GM21619 (cell line): ENCODE data around the gene ARPP19.
"Not testable (repeated sequence)": the region's sequence is repeated elsewhere in the genome, so short reads cannot be mapped to it uniquely, and the experiment has no call there.

ENCODE experiments used
- ATAC-seq: cut with Tn5 transposase; IDR thresholded peaks from one replicate; pipeline ENCODE4 v1.9.1; 2021; ENCODE audit not compliant: unreplicated experiment

Gene ARPP19

GRCh38 chr15:52515343-52515742 lies 53.5 kb downstream of the ARPP19 start:
- no peak for ATAC-seq

DNA sequence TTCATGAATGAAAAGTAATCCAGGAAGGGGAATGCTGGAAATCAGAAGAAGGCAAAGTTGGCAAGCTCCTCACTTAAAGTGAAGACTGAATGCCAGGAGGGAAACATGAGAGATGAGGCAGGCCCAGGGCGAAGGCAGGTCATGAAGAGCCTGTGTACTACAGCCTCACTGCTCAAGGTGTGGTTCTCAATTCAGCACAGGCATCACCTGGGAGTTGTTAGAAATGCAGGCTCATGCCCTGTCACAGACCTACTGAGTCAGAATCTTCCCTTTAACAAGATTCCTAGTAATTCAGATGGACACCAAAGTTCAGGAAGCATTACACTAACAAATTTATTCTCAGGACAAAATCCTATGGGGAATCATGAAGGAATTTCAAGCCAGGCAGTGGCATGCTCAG lies 54.3 kb downstream of the ARPP19 start:
- ATAC-seq: no peak

DNA sequence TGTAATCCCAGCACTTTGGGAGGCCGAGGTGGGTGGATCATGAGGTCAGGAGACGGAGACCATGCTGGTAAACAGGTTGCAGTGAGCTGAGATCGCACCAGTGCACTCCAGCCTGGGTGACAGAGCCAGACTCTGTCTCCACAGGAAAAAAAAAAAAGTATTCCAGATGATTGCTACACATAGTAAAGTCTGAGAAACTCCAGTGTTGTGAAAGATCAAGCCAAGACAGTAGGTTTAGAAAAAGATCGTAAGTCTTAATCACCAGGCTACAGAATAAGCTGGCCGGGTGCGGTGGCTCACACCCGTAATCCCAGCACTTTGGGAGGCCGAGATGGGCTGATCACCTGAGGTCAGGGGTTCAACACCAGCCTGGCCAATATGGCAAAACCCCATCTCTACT lies 56.0 kb downstream of the ARPP19 start:
- ATAC-seq: not testable (repeated sequence)

GRCh38 chr15:52511084-52511483 lies 57.7 kb downstream of the ARPP19 start:
- ATAC-seq: no peak

DNA sequence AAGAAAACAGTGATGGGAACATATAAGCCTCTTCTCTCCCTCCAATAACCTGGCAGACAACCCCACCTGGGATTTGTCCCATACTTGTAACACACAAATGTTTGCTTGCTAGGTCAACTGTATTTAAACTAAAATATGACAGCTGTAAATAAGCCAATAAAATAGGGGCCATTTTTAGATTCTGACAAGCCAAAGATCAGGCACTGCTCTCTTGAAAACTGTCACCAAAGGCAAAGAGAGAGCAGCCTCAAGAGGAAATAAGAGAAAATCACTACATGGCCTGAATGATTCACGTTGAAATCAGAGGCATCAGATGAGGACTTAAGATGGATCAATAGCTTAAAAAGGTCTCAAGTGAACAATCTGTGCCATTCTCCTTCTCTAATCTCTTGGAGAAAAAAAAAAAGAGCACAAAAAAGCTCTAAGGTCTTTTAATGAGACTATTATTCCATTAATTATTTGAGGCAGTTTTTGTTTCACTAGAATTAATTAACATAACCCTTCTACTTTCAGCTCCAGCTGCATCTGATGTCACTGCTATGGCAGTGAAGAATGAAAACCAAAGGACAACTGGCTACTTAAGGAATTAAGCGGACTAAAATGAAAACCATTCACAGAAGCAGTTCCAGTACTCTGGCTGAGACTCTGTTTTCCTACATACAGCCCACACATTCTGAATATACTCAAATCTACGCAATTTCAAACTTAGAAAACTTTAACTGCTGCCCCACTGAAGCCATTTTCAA lies 59.2 kb downstream of the ARPP19 start:
- ATAC-seq: no peak

GRCh38 chr15:52506549-52506948 lies 62.3 kb downstream of the ARPP19 start:
- ATAC-seq: no peak

GRCh38 chr15:52505151-52505550 lies 63.7 kb downstream of the ARPP19 start:
- no peak for ATAC-seq

- ATAC-seq: peak; percentile 87
Observed at GRCh38 chr15:52503788-52504496, 64.9 kb downstream of the ARPP19 start.

DNA sequence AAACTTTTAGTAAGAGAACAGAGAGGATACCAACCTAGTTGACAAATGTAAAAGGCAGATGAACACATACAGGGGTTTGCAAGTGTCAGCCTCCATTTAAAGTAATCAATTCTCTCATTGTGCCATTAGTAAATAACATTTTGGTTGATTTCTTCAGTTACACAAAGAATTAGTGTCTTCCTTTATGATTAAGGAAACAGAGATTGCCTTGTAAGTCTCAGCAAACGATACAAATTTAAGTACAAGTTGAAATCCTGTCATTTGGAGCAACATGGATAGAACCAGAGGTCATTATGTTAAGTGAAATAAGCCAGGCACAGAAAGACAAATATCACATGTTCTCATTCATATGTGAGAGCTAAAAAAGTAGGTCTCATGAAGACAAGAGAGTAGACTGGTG lies 66.2 kb downstream of the ARPP19 start:
- ATAC-seq: no peak

DNA sequence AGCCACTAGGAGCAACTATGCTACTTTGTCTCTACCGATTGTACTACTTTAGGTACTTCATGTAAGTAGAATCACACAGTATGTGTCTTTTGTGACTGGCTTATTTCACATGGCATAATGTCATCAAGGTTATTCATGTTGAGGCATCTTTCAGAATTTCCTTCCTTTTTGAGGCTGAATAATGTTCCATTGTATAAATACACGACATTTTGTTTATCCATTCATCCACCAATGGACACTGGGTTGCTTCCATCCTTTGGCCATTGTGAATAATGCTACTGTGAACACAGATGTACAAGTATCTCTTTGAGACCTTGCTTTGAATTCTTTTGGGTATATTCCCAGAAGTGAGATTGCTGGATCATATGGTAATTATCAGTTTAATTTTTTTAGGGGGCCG lies 69.3 kb downstream of the ARPP19 start:
- ATAC-seq: no peak

- ATAC-seq: no peak
Observed at GRCh38 chr15:52498706-52499105, 70.1 kb downstream of the ARPP19 start.
